Type B pancreatic cell (in vitro differentiated cells): ENCODE measurements around the gene CDYL2. TPM values are rescaled to one million over a fixed set of nuclear protein-coding genes. Genes with fewer than 3 reads are reported as not detected.

Experiments
- DNase-seq: peaks from one replicate; pipeline ENCODE4 v3.0.0; 2021; ENCODE audit warnings: mixed read lengths; ENCODE audit not compliant: unreplicated experiment; ENCODE audit errors: extremely low spot score
- H3K27ac Mint-ChIP-seq: 2 replicates; pipeline ENCODE4 v1.8.0; 2021; ENCODE audit warnings: mild to moderate bottlenecking, mixed read lengths
- H3K27me3 Mint-ChIP-seq: 2 replicates; pipeline ENCODE4 v1.8.0; 2021; ENCODE audit warnings: mixed read lengths
- H3K36me3 Mint-ChIP-seq: 2 replicates; pipeline ENCODE4 v1.8.0; 2021; ENCODE audit warnings: mixed read lengths
- H3K4me1 Mint-ChIP-seq: one replicate; pipeline ENCODE4 v1.8.0; 2021; ENCODE audit warnings: mixed read lengths; ENCODE audit not compliant: unreplicated experiment
- H3K4me3 Mint-ChIP-seq: 2 replicates; pipeline ENCODE4 v1.8.0; 2021; ENCODE audit warnings: mild to moderate bottlenecking, mixed read lengths
- H3K9me3 Mint-ChIP-seq: 2 replicates; pipeline ENCODE4 v1.8.0; 2021; ENCODE audit warnings: mixed read lengths
- CTCF ChIP-seq: fragments of 200-600 bp; sonication (generic); conservative IDR thresholded peaks from 2 replicates; pipeline ENCODE4 v1.5.0; 2021; ENCODE audit warnings: antibody characterized with exemption, mild to moderate bottlenecking
- total RNA-seq: library from RNA; stranded (reverse); gene quantifications from 2 replicates; pipeline ENCODE4 v1.2.1, GENCODE V29; 2021; ENCODE audit warnings: low replicate concordance

The CDYL2 gene
- total RNA-seq, 1 donor from 2014 or later = 8.2 TPM

- no peak for DNase-seq
- no peaks in the 10 kb centered on the region for H3K36me3 Mint-ChIP-seq
- H3K9me3 Mint-ChIP-seq = no peaks in the 10 kb centered on the region
- no peak overlapping the region for H3K4me3 Mint-ChIP-seq
- no peak overlapping the region for H3K27ac Mint-ChIP-seq
- peaks cover 16% of the 10 kb centered on the region for H3K27me3 Mint-ChIP-seq
- no peak for TF ChIP-seq CTCF
- no peaks in the 10 kb centered on the region for H3K4me1 Mint-ChIP-seq
These were observed 137.2 kb downstream of the CDYL2 start for GRCh38 chr16:80667251-80667560.

- H3K4me3 Mint-ChIP-seq = no peak overlapping the region
- H3K27me3 Mint-ChIP-seq = peaks cover 16% of the 10 kb centered on the region
These were observed 137.8 kb downstream of the CDYL2 start for GRCh38 chr16:80666378-80667250.

DNA sequence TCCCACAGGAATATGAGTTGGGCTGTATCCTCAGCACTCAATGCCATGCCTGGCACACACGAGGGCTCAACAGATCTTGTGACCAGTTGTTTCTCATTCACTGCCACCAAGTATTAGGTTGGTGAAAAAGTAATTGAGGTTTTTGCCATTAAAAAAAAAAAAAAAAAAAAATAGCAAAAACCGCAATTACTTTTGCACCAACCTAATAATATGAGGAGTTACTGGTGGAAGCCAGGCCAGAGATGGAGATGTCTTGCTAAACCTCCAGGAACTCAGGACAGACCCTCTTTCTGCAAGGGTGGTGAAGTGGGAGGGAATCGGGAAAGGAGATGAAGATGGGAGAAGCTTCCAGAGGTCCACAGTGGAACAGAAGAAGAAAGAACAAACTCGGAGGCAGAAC is 139.0 kb downstream of the CDYL2 start:
- Mint-ChIP-seq H3K27me3 (peaks cover 19% of the 10 kb centered on the region), H3K9me3 (peaks cover 2% of the 10 kb centered on the region), H3K4me3 (no peak overlapping the region), H3K36me3 (no peaks in the 10 kb centered on the region), H3K4me1 (no peaks in the 10 kb centered on the region), H3K27ac (no peak overlapping the region)
- TF ChIP-seq CTCF = no peak
- no peak for DNase-seq

More at GRCh38 chr16:80666378-80667250, 137.8 kb downstream of the CDYL2 start:
- DNase-seq = no peak
- no peak overlapping the region for H3K27ac Mint-ChIP-seq
- H3K9me3 Mint-ChIP-seq = no peaks in the 10 kb centered on the region
- H3K4me1 Mint-ChIP-seq = no peaks in the 10 kb centered on the region
- no peaks in the 10 kb centered on the region for H3K36me3 Mint-ChIP-seq
- TF ChIP-seq CTCF = no peak

GRCh38 chr16:80664786-80665185 is 139.6 kb downstream of the CDYL2 start:
- no peak overlapping the region for H3K4me3 Mint-ChIP-seq
- H3K9me3 Mint-ChIP-seq = peaks cover 8% of the 10 kb centered on the region
- no peak for TF ChIP-seq CTCF
- no peak for DNase-seq
- no peaks in the 10 kb centered on the region for H3K4me1 Mint-ChIP-seq
- H3K27me3 Mint-ChIP-seq = peaks cover 15% of the 10 kb centered on the region
- H3K27ac Mint-ChIP-seq = no peak overlapping the region
- H3K36me3 Mint-ChIP-seq = no peaks in the 10 kb centered on the region

GRCh38 chr16:80664226-80664625 is 140.2 kb downstream of the CDYL2 start:
- H3K9me3 Mint-ChIP-seq = peaks cover 8% of the 10 kb centered on the region
- DNase-seq = no peak
- no peaks in the 10 kb centered on the region for H3K4me1 Mint-ChIP-seq
- H3K36me3 Mint-ChIP-seq = no peaks in the 10 kb centered on the region
- no peak for TF ChIP-seq CTCF
- H3K27me3 Mint-ChIP-seq = peaks cover 15% of the 10 kb centered on the region
- H3K4me3 Mint-ChIP-seq = no peak overlapping the region
- no peak overlapping the region for H3K27ac Mint-ChIP-seq
